GM12891 (cell line): ENCODE data around the gene FBXO5.

Experiments
- POLR2A ChIP-seq: IDR thresholded peaks from 2 replicates; pipeline ENCODE4 v1.6.1; 2011; ENCODE audit warnings: low read depth, low read length, control low read depth
- POLR2AphosphoS5 ChIP-seq: IDR thresholded peaks from 2 replicates; pipeline ENCODE4 v1.6.1; 2011; ENCODE audit warnings: low read depth, low read length, control low read depth
- POU2F2 ChIP-seq: IDR thresholded peaks from 2 replicates; pipeline ENCODE4 v1.6.1; 2011; ENCODE audit warnings: low read depth, mild to moderate bottlenecking, control low read depth, low read length, moderate library complexity
- SPI1 ChIP-seq: IDR thresholded peaks from 2 replicates; pipeline ENCODE4 v1.6.1; 2011; ENCODE audit warnings: low read depth, low read length, control low read depth
- TAF1 ChIP-seq: IDR thresholded peaks from 2 replicates; pipeline ENCODE4 v1.6.1; 2011; ENCODE audit warnings: low read depth, low read length, control low read depth

DNA sequence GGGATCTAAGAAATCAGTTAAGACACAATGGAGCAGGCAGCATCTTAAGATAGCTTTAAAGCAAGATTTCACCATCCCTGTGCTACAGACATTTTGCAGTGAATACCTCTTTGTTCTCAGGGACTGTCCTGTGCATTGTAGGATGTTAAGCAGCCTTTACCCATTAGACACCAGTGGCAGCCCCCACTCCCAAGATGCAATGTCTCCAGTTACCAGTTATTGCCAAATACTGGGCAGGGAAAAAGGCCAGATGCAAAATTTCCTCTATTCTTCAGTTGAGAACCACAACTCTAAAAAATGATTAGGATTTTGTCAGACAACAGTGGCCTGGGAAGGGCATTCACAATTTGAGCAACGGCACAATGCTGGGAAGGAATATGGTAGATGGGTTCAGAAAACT lies 6.1 kb downstream of the FBXO5 start:
- no peak for TF ChIP-seq TAF1
- TF ChIP-seq POLR2AphosphoS5, result no peak
- TF ChIP-seq POLR2A, result no peak
- no peak for TF ChIP-seq SPI1
- no peak for TF ChIP-seq POU2F2
